Ovary (tissue), 3 donors: ENCODE measurements around the gene NUDT5.

ENCODE experiments used
- EP300 ChIP-seq: sonication (generic); formaldehyde crosslinking; IDR thresholded peaks from one replicate; pipeline ENCODE4 v1.6.1; 2017; ENCODE audit warnings: antibody characterized with exemption
- POLR2A ChIP-seq: fragments of 450-650 bp; IDR thresholded peaks from one replicate; pipeline ENCODE4 v1.6.1; 2017; ENCODE audit warnings: antibody characterized with exemption, mild to moderate bottlenecking, moderate library complexity
- TF ChIP-seq, protein P1 (sequence below), 3 donors: fragments of 450-650 bp in 2 of 3; fragments of 200-600 bp in 1 of 3; IDR thresholded peaks; one replicate each; pipeline versions ENCODE4 v1.5.1 to v1.8.0; 2016 to 2022; ENCODE audit warnings: antibody characterized with exemption in 3 of 3, mild to moderate bottlenecking in 1 of 3
- donor health status: DM: no; HTN: no; CAD: no.

DNA sequence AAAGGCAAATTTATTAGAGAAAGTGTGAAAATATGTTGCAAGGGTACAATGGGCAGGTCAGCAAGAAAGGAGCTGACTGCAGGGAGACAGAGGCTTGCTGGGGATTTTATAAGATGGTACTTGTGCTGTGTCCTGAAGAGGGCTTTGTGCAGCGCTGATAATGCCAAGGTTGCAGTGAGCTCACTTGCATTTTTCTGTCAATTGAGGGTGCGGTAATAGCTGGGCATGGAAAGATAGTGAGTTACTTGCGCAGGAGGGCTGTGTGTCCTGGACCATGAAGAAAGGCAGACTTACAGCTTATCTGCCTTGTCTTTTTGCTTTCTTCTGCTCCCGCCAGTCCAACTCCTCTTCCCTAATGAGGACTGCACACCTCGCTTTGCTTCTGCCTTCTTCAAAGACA, 12.8 kb upstream of the NUDT5 start:
- TF ChIP-seq POLR2A (no peak), EP300 (no peak)
- TF ChIP-seq, protein P1, sequence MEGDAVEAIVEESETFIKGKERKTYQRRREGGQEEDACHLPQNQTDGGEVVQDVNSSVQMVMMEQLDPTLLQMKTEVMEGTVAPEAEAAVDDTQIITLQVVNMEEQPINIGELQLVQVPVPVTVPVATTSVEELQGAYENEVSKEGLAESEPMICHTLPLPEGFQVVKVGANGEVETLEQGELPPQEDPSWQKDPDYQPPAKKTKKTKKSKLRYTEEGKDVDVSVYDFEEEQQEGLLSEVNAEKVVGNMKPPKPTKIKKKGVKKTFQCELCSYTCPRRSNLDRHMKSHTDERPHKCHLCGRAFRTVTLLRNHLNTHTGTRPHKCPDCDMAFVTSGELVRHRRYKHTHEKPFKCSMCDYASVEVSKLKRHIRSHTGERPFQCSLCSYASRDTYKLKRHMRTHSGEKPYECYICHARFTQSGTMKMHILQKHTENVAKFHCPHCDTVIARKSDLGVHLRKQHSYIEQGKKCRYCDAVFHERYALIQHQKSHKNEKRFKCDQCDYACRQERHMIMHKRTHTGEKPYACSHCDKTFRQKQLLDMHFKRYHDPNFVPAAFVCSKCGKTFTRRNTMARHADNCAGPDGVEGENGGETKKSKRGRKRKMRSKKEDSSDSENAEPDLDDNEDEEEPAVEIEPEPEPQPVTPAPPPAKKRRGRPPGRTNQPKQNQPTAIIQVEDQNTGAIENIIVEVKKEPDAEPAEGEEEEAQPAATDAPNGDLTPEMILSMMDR (IDR thresholded peaks at IDR 0.05) = no peak
